ENCODE data around the gene SERPINB1.
"Not testable (repeated sequence)": the region's sequence is repeated elsewhere in the genome, so short reads cannot be mapped to it uniquely, and the experiment has no call there.

SERPINB1 gene

GRCh38 chr6:2810092-2810671 is 31.5 kb downstream of the SERPINB1 start:
- DNase-seq = no peak

- DNase-seq = no peak
Observed at GRCh38 chr6:2809015-2809414, 32.6 kb downstream of the SERPINB1 start.

GRCh38 chr6:2807342-2808090 is 34.1 kb downstream of the SERPINB1 start:
- no peak for DNase-seq

- no peak for DNase-seq
Observed at GRCh38 chr6:2806644-2807043, 35.0 kb downstream of the SERPINB1 start.

GRCh38 chr6:2805031-2805430 is 36.6 kb downstream of the SERPINB1 start:
- no peak for DNase-seq

GRCh38 chr6:2804516-2804915 is 37.1 kb downstream of the SERPINB1 start:
- no peak for DNase-seq

- no peak for DNase-seq
Observed at GRCh38 chr6:2803731-2804429, 37.8 kb downstream of the SERPINB1 start.

- DNase-seq = no peak
Observed at GRCh38 chr6:2802521-2803060, 39.1 kb downstream of the SERPINB1 start.

- DNase-seq = not testable (repeated sequence)
Observed at GRCh38 chr6:2801687-2802086, 40.0 kb downstream of the SERPINB1 start.

- no peak for DNase-seq
Observed at GRCh38 chr6:2800552-2801316, 40.9 kb downstream of the SERPINB1 start.

- DNase-seq = no peak
Observed at GRCh38 chr6:2799936-2800527, 41.6 kb downstream of the SERPINB1 start.

- no peak for DNase-seq
Observed at GRCh38 chr6:2798586-2799134, 43.0 kb downstream of the SERPINB1 start.

GRCh38 chr6:2797564-2798031 is 44.1 kb downstream of the SERPINB1 start:
- no peak for DNase-seq

GRCh38 chr6:2796861-2797260 is 44.8 kb downstream of the SERPINB1 start:
- no peak for DNase-seq

GRCh38 chr6:2795956-2796355 is 45.7 kb downstream of the SERPINB1 start:
- no peak for DNase-seq

- no peak for DNase-seq
Observed at GRCh38 chr6:2795162-2795561, 46.5 kb downstream of the SERPINB1 start.

GRCh38 chr6:2794171-2794730 is 47.4 kb downstream of the SERPINB1 start:
- no peak for DNase-seq

- no peak for DNase-seq
Observed at GRCh38 chr6:2793534-2794151, 48.0 kb downstream of the SERPINB1 start.

GRCh38 chr6:2792330-2793110 is 49.1 kb downstream of the SERPINB1 start:
- peak; percentile 22 for DNase-seq

- DNase-seq = peak; percentile 40
Observed at GRCh38 chr6:2791450-2791974, 50.2 kb downstream of the SERPINB1 start.

Data from NCI-H1694 treated with DMSO at 0.1 percent for 48 hours (cell line).